GM12874 (cell line): ENCODE measurements around the gene OAS2.

Source experiments
- CTCF ChIP-seq: IDR thresholded peaks from 2 replicates; pipeline ENCODE4 v1.5.1; 2011; ENCODE audit warnings: low read depth, mild to moderate bottlenecking, control low read depth, low read length, moderate library complexity; ENCODE audit not compliant: insufficient read depth

The OAS2 gene

GRCh38 chr12:113049976-113050742 is 71.8 kb downstream of the OAS2 start:
- TF ChIP-seq CTCF, result peak; percentile 61

GRCh38 chr12:113050795-113051194 is 72.5 kb downstream of the OAS2 start:
- TF ChIP-seq CTCF, result no peak

- no peak for TF ChIP-seq CTCF
These were observed 73.4 kb downstream of the OAS2 start for GRCh38 chr12:113051759-113052158.

GRCh38 chr12:113052326-113052725 is 74.0 kb downstream of the OAS2 start:
- TF ChIP-seq CTCF, result no peak

- TF ChIP-seq CTCF, result no peak
These were observed 76.7 kb downstream of the OAS2 start for GRCh38 chr12:113054948-113055486.

GRCh38 chr12:113055594-113056380 is 77.5 kb downstream of the OAS2 start:
- TF ChIP-seq CTCF, result no peak

- no peak for TF ChIP-seq CTCF
These were observed 78.0 kb downstream of the OAS2 start for GRCh38 chr12:113056381-113056630.
